Vagina (tissue), 2 donors: ENCODE measurements around the gene ESAM.

Source experiments
- CTCF ChIP-seq, 3 experiments: fragments of 450-650 bp in 2 of 3; fragments of 200-600 bp in 1 of 3; sonication (generic) in 1 of 3; IDR thresholded peaks; one replicate each; pipeline ENCODE4 v1.5.1; 2017 to 2019; ENCODE audit warnings: antibody characterized with exemption in 3 of 3, mild to moderate bottlenecking in 2 of 3, moderate library complexity in 2 of 3
- POLR2A ChIP-seq, 2 donors: fragments of 450-650 bp; IDR thresholded peaks; one replicate each; pipeline ENCODE4 v1.6.1; 2017; ENCODE audit warnings: antibody characterized with exemption in 2 of 2, mild to moderate bottlenecking in 2 of 2, moderate library complexity in 2 of 2
- POLR2AphosphoS5 ChIP-seq, 2 donors: sonication (generic); formaldehyde crosslinking; IDR thresholded peaks; one replicate each; pipeline ENCODE4 v1.9.0; 2017; ENCODE audit warnings: antibody characterized with exemption in 2 of 2, mild to moderate bottlenecking in 2 of 2, low read depth in 1 of 2; ENCODE audit not compliant: insufficient read depth in 1 of 2

GRCh38 chr11:124756753-124757227 lies 5.3 kb downstream of the ESAM start:
- no peak for TF ChIP-seq CTCF (IDR thresholded peaks at IDR 0.05)
- TF ChIP-seq POLR2AphosphoS5 (IDR thresholded peaks at IDR 0.05; ENCODE audit: insufficient read depth in 1 of 2, low read depth in 1 of 2), result no peak
- TF ChIP-seq POLR2A (IDR thresholded peaks at IDR 0.05), result no peak
